Neural crest cell (in vitro differentiated cells): ENCODE data around the gene UCP2. TPM values are rescaled to one million over a fixed set of nuclear protein-coding genes. Genes with fewer than 3 reads are reported as not detected.

Source experiments
- DNase-seq: peaks from one replicate; pipeline ENCODE4 v3.0.0; 2021; ENCODE audit warnings: low read depth, mixed read lengths, low spot score
- H3K27ac Mint-ChIP-seq: one replicate; pipeline ENCODE4 v1.8.0; 2021; ENCODE audit warnings: mild to moderate bottlenecking, mixed read lengths; ENCODE audit not compliant: unreplicated experiment
- H3K27me3 Mint-ChIP-seq: 2 replicates; pipeline ENCODE4 v1.8.0; 2021; ENCODE audit warnings: low read depth, mild to moderate bottlenecking, mixed read lengths
- H3K36me3 Mint-ChIP-seq: 2 replicates; pipeline ENCODE4 v1.8.0; 2021; ENCODE audit warnings: low read depth, mild to moderate bottlenecking, mixed read lengths
- H3K4me1 Mint-ChIP-seq: 2 replicates; pipeline ENCODE4 v1.8.0; 2021; ENCODE audit warnings: mixed read lengths
- H3K4me3 Mint-ChIP-seq: one replicate; pipeline ENCODE4 v1.8.0; 2021; ENCODE audit warnings: mild to moderate bottlenecking, mixed read lengths
- H3K9me3 Mint-ChIP-seq: 2 replicates; pipeline ENCODE4 v1.8.0; 2021; ENCODE audit warnings: mixed read lengths
- CTCF ChIP-seq: fragments of 200-600 bp; sonication (generic); conservative IDR thresholded peaks from 2 replicates; pipeline ENCODE4 v1.5.0; 2021; ENCODE audit warnings: antibody characterized with exemption, mild to moderate bottlenecking
- total RNA-seq: library from RNA; stranded (reverse); gene quantifications from 2 replicates; pipeline ENCODE4 v1.2.1, GENCODE V29; 2021

Gene UCP2
- total RNA-seq, 1 donor from 2014 or later = 71.4 TPM

- Mint-ChIP-seq H3K9me3 (no peaks in the 10 kb centered on the region), H3K27me3 (no peaks in the 10 kb centered on the region), H3K27ac (peak overlapping the region; percentile 88), H3K4me3 (peak overlapping the region; percentile 94), H3K36me3 (peaks cover 2% of the 10 kb centered on the region), H3K4me1 (peaks cover 41% of the 10 kb centered on the region)
- DNase-seq = no peak
- TF ChIP-seq CTCF = no peak
Measured at GRCh38 chr11:73983741-73984538, 1.3 kb upstream of the UCP2 start.

- peak; percentile 83 for DNase-seq
- peaks cover 6% of the 10 kb centered on the region for H3K36me3 Mint-ChIP-seq
- peaks cover 43% of the 10 kb centered on the region for H3K4me1 Mint-ChIP-seq
- no peaks in the 10 kb centered on the region for H3K9me3 Mint-ChIP-seq
- peak overlapping the region; percentile 97 for H3K27ac Mint-ChIP-seq
- no peaks in the 10 kb centered on the region for H3K27me3 Mint-ChIP-seq
- peak overlapping the region; percentile 94 for H3K4me3 Mint-ChIP-seq
- TF ChIP-seq CTCF = no peak
Measured at GRCh38 chr11:73982990-73983740, 522 bp upstream of the UCP2 start.

- Mint-ChIP-seq H3K4me1 (peaks cover 43% of the 10 kb centered on the region), H3K27me3 (no peaks in the 10 kb centered on the region), H3K4me3 (peak overlapping the region; percentile 94), H3K36me3 (peaks cover 17% of the 10 kb centered on the region), H3K27ac (no peak overlapping the region), H3K9me3 (no peaks in the 10 kb centered on the region)
- DNase-seq = no peak
- no peak for TF ChIP-seq CTCF
Measured at GRCh38 chr11:73981051-73981805, 1.4 kb downstream of the UCP2 start.

- Mint-ChIP-seq H3K27me3 (no peaks in the 10 kb centered on the region), H3K36me3 (peaks cover 21% of the 10 kb centered on the region), H3K4me3 (peak overlapping the region; percentile 94), H3K9me3 (no peaks in the 10 kb centered on the region), H3K27ac (no peak overlapping the region), H3K4me1 (peaks cover 43% of the 10 kb centered on the region)
- no peak for TF ChIP-seq CTCF
- no peak for DNase-seq
Measured at GRCh38 chr11:73980001-73980961, 2.4 kb downstream of the UCP2 start.
